Endodermal cell (in vitro differentiated cells): ENCODE data around the gene FGFBP1. TPM values are rescaled to one million over a fixed set of nuclear protein-coding genes. Genes with fewer than 3 reads are reported as not detected.

Source experiments
- DNase-seq: peaks from one replicate; pipeline ENCODE4 v3.0.0-alpha.2; 2017
- H3K27ac ChIP-seq: 2 replicates; pipeline ENCODE4 v1.5.1; 2013; ENCODE audit warnings: mild to moderate bottlenecking, low read depth, low read length, moderate library complexity
- H3K27me3 ChIP-seq: 2 replicates; pipeline ENCODE4 v1.6.1; 2013; ENCODE audit warnings: mild to moderate bottlenecking, low read length, moderate library complexity; ENCODE audit not compliant: insufficient read depth, control insufficient read depth, poor library complexity, severe bottlenecking
- H3K36me3 ChIP-seq: 2 replicates; pipeline ENCODE4 v1.7.0; 2013; ENCODE audit warnings: mild to moderate bottlenecking, low read length, moderate library complexity; ENCODE audit not compliant: control insufficient read depth, insufficient read depth
- H3K4me1 ChIP-seq: one replicate; pipeline ENCODE4 v1.7.0; 2013; ENCODE audit warnings: low read length; ENCODE audit not compliant: control insufficient read depth, insufficient read depth
- H3K4me3 ChIP-seq: 2 replicates; pipeline ENCODE4 v1.5.1; 2013; ENCODE audit warnings: mild to moderate bottlenecking, low read length, moderate library complexity
- H3K9ac ChIP-seq: 2 replicates; pipeline ENCODE4 v1.6.1; 2013; ENCODE audit warnings: mild to moderate bottlenecking, low read length, moderate library complexity; ENCODE audit not compliant: poor library complexity, severe bottlenecking; ENCODE audit errors: extremely low read depth
- H3K9me3 ChIP-seq: 2 replicates; pipeline ENCODE4 v1.6.1; 2013; ENCODE audit warnings: mild to moderate bottlenecking, low read length, moderate library complexity; ENCODE audit not compliant: control insufficient read depth
- H3K27ac Mint-ChIP-seq: 2 replicates; pipeline ENCODE4 v1.8.0; 2020; ENCODE audit warnings: mixed read lengths
- H3K27me3 Mint-ChIP-seq: 2 replicates; pipeline ENCODE4 v1.8.0; 2021; ENCODE audit warnings: mild to moderate bottlenecking, mixed read lengths; ENCODE audit not compliant: insufficient read depth
- H3K36me3 Mint-ChIP-seq: 2 replicates; pipeline ENCODE4 v1.8.0; 2020; ENCODE audit warnings: low read depth, mixed read lengths
- H3K4me1 Mint-ChIP-seq: 2 replicates; pipeline ENCODE4 v1.8.0; 2020; ENCODE audit warnings: mixed read lengths
- H3K4me3 Mint-ChIP-seq: 2 replicates; pipeline ENCODE4 v1.8.0; 2020; ENCODE audit warnings: mild to moderate bottlenecking, moderate library complexity, mixed read lengths
- H3K9me3 Mint-ChIP-seq: 2 replicates; pipeline ENCODE4 v1.8.0; 2020; ENCODE audit warnings: mild to moderate bottlenecking, mixed read lengths
- CTCF ChIP-seq: fragments of 200-600 bp; sonication (generic); conservative IDR thresholded peaks from 2 replicates; pipeline ENCODE4 v1.5.0; 2021; ENCODE audit warnings: antibody characterized with exemption, mild to moderate bottlenecking
- WGBS, 2 experiments: methylation state at CpG; one replicate each; pipeline versions ENCODE4 v1.1.5 to v1.1.7; 2013; ENCODE audit warnings: missing lambda C conversion rate in 2 of 2, mixed read lengths in 1 of 2; ENCODE audit not compliant: insufficient coverage in 1 of 2, insufficient read length in 1 of 2; 5-methylcytosine and 5-hydroxymethylcytosine counted together
- total RNA-seq, 2 donors: library from RNA; stranded (reverse); fragmentation: NEBNext Ultra II Directional in 1 of 2; extraction: Animal tissue kit (Norgen Biotek cat#: 25700) in 1 of 2; gene quantifications; 2 replicates in 1 of 2; 3 replicates in 1 of 2; pipeline ENCODE4 v1.2.1, GENCODE V29; 2021

Gene FGFBP1
- total RNA-seq, 2 donors from 2014 or later, result not detected

GRCh38 chr4:15944895-15945294 lies 6.4 kb upstream of the FGFBP1 start:
- Histone ChIP-seq H3K27ac (no peak overlapping the region), H3K27me3 (no peaks in the 10 kb centered on the region), H3K4me1 (no peaks in the 10 kb centered on the region), H3K9ac (no peak overlapping the region), H3K9me3 (no peaks in the 10 kb centered on the region), H3K4me3 (no peak overlapping the region), H3K36me3 (no peaks in the 10 kb centered on the region)
- no peak for DNase-seq
- Mint-ChIP-seq H3K4me1 (peaks cover 3% of the 10 kb centered on the region), H3K27ac (no peak overlapping the region), H3K9me3 (no peaks in the 10 kb centered on the region), H3K36me3 (no peaks in the 10 kb centered on the region), H3K4me3 (no peak overlapping the region), H3K27me3 (no peaks in the 10 kb centered on the region)
- WGBS, 2 experiments, result 81 to 90% methylated on average over 2 of the region's 2 CpGs
- TF ChIP-seq CTCF, result no peak

DNA sequence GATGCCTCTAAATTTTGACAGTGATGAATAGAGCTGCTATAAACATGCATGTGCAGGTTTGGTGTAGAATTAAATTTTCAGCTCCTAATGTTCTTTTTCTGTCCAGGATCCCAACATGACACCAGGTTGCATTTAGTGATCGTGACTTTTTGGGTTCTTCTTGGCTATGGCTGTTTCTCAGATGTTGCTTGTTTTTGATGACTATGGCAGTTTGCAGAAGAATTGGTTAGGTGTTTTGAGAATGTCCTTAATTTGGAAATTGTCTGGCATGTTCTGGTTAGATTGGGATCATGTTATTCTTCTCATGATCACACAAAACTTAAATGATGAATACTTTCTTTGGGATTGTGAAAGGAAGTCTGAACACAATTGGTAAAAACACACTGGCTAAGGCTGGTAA lies 3.7 kb upstream of the FGFBP1 start:
- H3K4me3 Mint-ChIP-seq, result no peak overlapping the region
- Histone ChIP-seq H3K27ac (no peak overlapping the region), H3K9me3 (no peaks in the 10 kb centered on the region), H3K36me3 (no peaks in the 10 kb centered on the region), H3K27me3 (no peaks in the 10 kb centered on the region), H3K9ac (no peak overlapping the region), H3K4me1 (no peaks in the 10 kb centered on the region), H3K4me3 (no peak overlapping the region)
- no peaks in the 10 kb centered on the region for H3K9me3 Mint-ChIP-seq
- TF ChIP-seq CTCF, result no peak
- H3K36me3 Mint-ChIP-seq, result no peaks in the 10 kb centered on the region
- no peak for DNase-seq
- 82% methylated on average over 1 of the region's 1 CpG; no CpG with 5 or more reads in 1 of the 2 experiments for WGBS, 2 experiments
- H3K4me1 Mint-ChIP-seq, result peaks cover 8% of the 10 kb centered on the region
- H3K27ac Mint-ChIP-seq, result no peak overlapping the region
- no peaks in the 10 kb centered on the region for H3K27me3 Mint-ChIP-seq

- peak; percentile 84 for DNase-seq
- Histone ChIP-seq H3K27ac (no peak overlapping the region), H3K27me3 (no peaks in the 10 kb centered on the region), H3K36me3 (no peaks in the 10 kb centered on the region), H3K9ac (no peak overlapping the region), H3K4me1 (no peaks in the 10 kb centered on the region), H3K9me3 (no peaks in the 10 kb centered on the region), H3K4me3 (no peak overlapping the region)
- WGBS, 2 experiments, result 44 to 65% methylated on average over 3 to 7 of the region's 8 CpGs
- Mint-ChIP-seq H3K36me3 (no peaks in the 10 kb centered on the region), H3K4me3 (no peak overlapping the region), H3K27me3 (no peaks in the 10 kb centered on the region), H3K4me1 (peaks cover 6% of the 10 kb centered on the region), H3K27ac (no peak overlapping the region), H3K9me3 (no peaks in the 10 kb centered on the region)
- no peak for TF ChIP-seq CTCF
Measured at GRCh38 chr4:15938182-15938581, 358 bp downstream of the FGFBP1 start.
